ENCODE results near the gene ST3GAL5.

- TF ChIP-seq EP300 (IDR thresholded peaks at IDR 0.05) (no peak), CTCF (IDR thresholded peaks at IDR 0.05) (no peak), POLR2A (IDR thresholded peaks at IDR 0.05) (no peak), POLR2AphosphoS5 (IDR thresholded peaks at IDR 0.05) (no peak)
Measured at GRCh38 chr2:85850451-85850850, 38.3 kb downstream of the ST3GAL5 start.

Measured in sigmoid colon (tissue), 4 donors.